HepG2 (cell line): ENCODE data around the gene CKM. TPM values are rescaled to one million over a fixed set of nuclear protein-coding genes. Genes with fewer than 3 reads are reported as not detected.

Experiments used
- ATAC-seq: fragments of 200-7000 bp; cut with Tn5 transposase; 3 replicates; pipeline ENCODE4 v1.9.1; 2020; ENCODE audit warnings: mild to moderate bottlenecking, moderate library complexity
- BruUV-seq: library from RNA; stranded (reverse); fragments of 400-500 nt; replicated peaks from 2 replicates; lab custom pipeline; 2021; lab: Mats Ljungman, UMichigan
- CTCF ChIA-PET: fragments of 300-600 bp; formaldehyde crosslinking; extraction: SDS; loops from one replicate; lab custom pipeline; 2021; ENCODE audit warnings: low total read pairs, inconsistent platforms, low intra/inter-chr PET ratio; lab: Yijun Ruan, JAX
- POLR2A ChIA-PET: fragments of 350-600 bp; sonication (Branson Sonifier 250); formaldehyde crosslinking; loops from one replicate; lab custom pipeline; 2020; ENCODE audit warnings: antibody characterized with exemption, inconsistent platforms; lab: Yijun Ruan, JAX
- DNase-seq: peaks from one replicate; pipeline ENCODE4 v3.0.0-alpha.2; 2015; ENCODE audit warnings: low spot score
- FAIRE-seq: peaks from 3 replicates; lab custom pipeline; 2011; peaks lifted over from hg19 to GRCh38; lab: Jason Lieb, UNC
- H2AFZ ChIP-seq: one replicate; pipeline ENCODE4 v1.6.1; 2011; ENCODE audit warnings: low read length, inconsistent platforms
- H3K27ac ChIP-seq: fragments of 300-600 bp; 3 replicates; pipeline ENCODE4 v1.8.0; 2011; ENCODE audit warnings: mixed run types, mild to moderate bottlenecking, mixed read lengths, low read length, inconsistent platforms; ENCODE audit not compliant: insufficient read depth; ENCODE audit errors: extremely low read length
- H3K27me3 ChIP-seq, 2 experiments: fragments of 200-600 bp in 1 of 2; 2 replicates in 1 of 2; 3 replicates in 1 of 2; pipeline versions ENCODE4 v1.6.0 to v1.8.0; 2011; ENCODE audit warnings: low read length in 2 of 2, mild to moderate bottlenecking in 2 of 2, moderate library complexity in 2 of 2, inconsistent platforms in 1 of 2; ENCODE audit not compliant: insufficient read depth in 2 of 2, control insufficient read depth in 1 of 2
- H3K36me3 ChIP-seq, 2 experiments: fragments of 200-600 bp in 1 of 2; replicated peaks in 1 of 2; 2 replicates in 1 of 2; 3 replicates in 1 of 2; pipeline versions ENCODE4 v1.5.1 to v1.8.0; 2011; ENCODE audit warnings: low read length in 2 of 2, inconsistent platforms in 1 of 2; ENCODE audit not compliant: insufficient read depth in 2 of 2, control insufficient read depth in 1 of 2
- H3K4me1 ChIP-seq: 2 replicates; pipeline ENCODE4 v1.5.1; 2012; ENCODE audit warnings: low read length, inconsistent platforms; ENCODE audit not compliant: insufficient read depth
- H3K4me2 ChIP-seq: 2 replicates; pipeline ENCODE4 v1.6.0; 2011; ENCODE audit warnings: low read depth, low read length, inconsistent platforms
- H3K4me3 ChIP-seq, 3 experiments: fragments of 200-600 bp in 1 of 3; sonication (generic), shearing (Covaris generic) in 1 of 3; replicated peaks in 1 of 3; 2 replicates each; pipeline ENCODE4 v1.5.1; 2011 to 2016; ENCODE audit warnings: low read length in 3 of 3, inconsistent platforms in 2 of 3, low read depth in 2 of 3, mild to moderate bottlenecking in 2 of 3, control low read depth in 1 of 3, mixed read lengths in 1 of 3; ENCODE audit not compliant: insufficient read depth in 1 of 3
- H3K79me2 ChIP-seq: one replicate; pipeline ENCODE4 v1.6.1; 2011; ENCODE audit warnings: low read length, inconsistent platforms; ENCODE audit not compliant: insufficient read depth
- H3K9ac ChIP-seq: 2 replicates; pipeline ENCODE4 v1.6.0; 2011; ENCODE audit warnings: mild to moderate bottlenecking, low read depth, low read length, inconsistent platforms; ENCODE audit not compliant: insufficient read depth
- H3K9me3 ChIP-seq: 2 replicates; pipeline ENCODE4 v1.5.1; 2012; ENCODE audit warnings: mild to moderate bottlenecking, low read length
- H4K20me1 ChIP-seq: 2 replicates; pipeline ENCODE4 v1.6.0; 2011; ENCODE audit warnings: inconsistent platforms, mild to moderate bottlenecking, low read length, moderate library complexity; ENCODE audit not compliant: insufficient read depth
- FOSL2 ChIP-seq: sonication (generic); formaldehyde crosslinking; IDR thresholded peaks from 2 replicates; pipeline ENCODE4 v1.4.0; 2020; ENCODE audit warnings: missing genetic modification reagents
- KDM1A ChIP-seq: IDR thresholded peaks from 2 replicates; pipeline ENCODE4 v1.6.1; 2016; ENCODE audit warnings: missing compliant biosample characterization
- PAF1 ChIP-seq: IDR thresholded peaks from 2 replicates; pipeline ENCODE4 v1.6.1; 2016; ENCODE audit warnings: missing genetic modification reagents, missing compliant biosample characterization
- PHF5A ChIP-seq: IDR thresholded peaks from one replicate; pipeline ENCODE4 v1.6.1; 2018; ENCODE audit warnings: low read depth, missing genetic modification reagents; ENCODE audit not compliant: unreplicated experiment
- SIN3A ChIP-seq: IDR thresholded peaks from 2 replicates; pipeline ENCODE4 v1.6.1; 2011; ENCODE audit warnings: low read depth, mild to moderate bottlenecking, control low read depth, low read length, borderline replicate concordance
- ZMYM3 ChIP-seq: sonication (generic); formaldehyde crosslinking; IDR thresholded peaks from 2 replicates; pipeline ENCODE4 v1.5.1; 2020; ENCODE audit warnings: mild to moderate bottlenecking, missing genetic modification reagents
- ZNF121 ChIP-seq: sonication (generic); formaldehyde crosslinking; IDR thresholded peaks from 2 replicates; pipeline ENCODE4 v1.5.0; 2020; ENCODE audit warnings: mild to moderate bottlenecking, missing genetic modification reagents
- ZNF414 ChIP-seq: sonication (generic); formaldehyde crosslinking; IDR thresholded peaks from 2 replicates; pipeline ENCODE4 v1.5.0; 2020; ENCODE audit warnings: missing genetic modification reagents
- ZNF768 ChIP-seq: sonication (generic); formaldehyde crosslinking; IDR thresholded peaks from 2 replicates; pipeline ENCODE4 v1.4.0; 2020; ENCODE audit warnings: missing genetic modification reagents
- ZNF770 ChIP-seq: sonication (generic); formaldehyde crosslinking; IDR thresholded peaks from 2 replicates; pipeline ENCODE4 v1.5.0; 2020; ENCODE audit warnings: mild to moderate bottlenecking, missing genetic modification reagents
- WGBS: methylation state at CpG from one replicate; pipeline ENCODE4 v1.1.6; 2017; ENCODE audit warnings: low lambda C conversion rate; 5-methylcytosine and 5-hydroxymethylcytosine counted together
- in situ Hi-C: cut with HindIII; loops from 2 replicates; pipeline ENCODE4 v1.10.0; 2017; ENCODE audit warnings: low pct_unique_long_range_greater_than_20kb; ENCODE audit not compliant: extremely low pct_ligation_motif_present
- intact Hi-C: fragments of 100-400 bp; cut with micrococcal nuclease; formaldehyde crosslinking; loops from one replicate; pipeline ENCODE4 v1.10.0; 2022; ENCODE audit not compliant: unreplicated experiment
- polyA plus RNA-seq, 8 experiments: library from polyadenylated mRNA; depleted of rRNA in 3 of 8; stranded (reverse) in 7 of 8; unstranded in 1 of 8; fragments of >200 nt; fragmentation: Illumina TruSeq in 4 of 8; extraction: Trizol in 4 of 8; gene quantifications; 2 replicates each; pipeline versions ENCODE4 v1.2.1 to v1.2.3, GENCODE V29; 2011 to 2016; ENCODE audit warnings: low read depth in 4 of 8, missing spikeins in 1 of 8, mixed read lengths in 1 of 8; ENCODE audit not compliant: insufficient read depth in 1 of 8
- total RNA-seq, 5 experiments: library from RNA; depleted of rRNA; stranded (reverse); fragments of >200 nt; fragmentation: Illumina TruSeq; extraction: Trizol; gene quantifications; 2 replicates each; pipeline ENCODE4 v1.2.3, GENCODE V29; 2016; ENCODE audit warnings: low read depth in 1 of 5

The CKM gene
- total and polyA plus RNA-seq, 2 of the 13 experiments (the other 11 are each of a cell fraction or from before 2014, with no cell fraction given) = 0.54 to 0.80 TPM

GRCh38 chr19:45320997-45321775, 1.5 kb downstream of the CKM start:
- in situ Hi-C loops (no loop called here), intact Hi-C loops (no loop called here)
- H3K9ac ChIP-seq = no peak overlapping the region
- no peak overlapping the region for H3K4me3 ChIP-seq
- TF ChIP-seq FOSL2 (CRISPR knock-in tag) (0 out of 2 replicates have a peak, but pooled peaks have one; percentile 13), ZNF121 (peak; percentile 94), ZNF770 (CRISPR knock-in tag) (peak; percentile 29; the same call in 1 of the 2 replicates), ZNF414 (CRISPR knock-in tag) (no peak), SIN3A (no peak), ZMYM3 (CRISPR knock-in tag) (peak; percentile 77), PAF1 (CRISPR knock-in tag) (no peak), ZNF768 (peak; percentile 100), PHF5A (CRISPR knock-in tag) (no peak), KDM1A (CRISPR knock-in tag) (0 out of 2 replicates have a peak, but pooled peaks have one; percentile 42)
- 32% methylated on average over 10 of the region's 12 CpGs for WGBS
- H3K9me3 ChIP-seq = no peaks in the 10 kb centered on the region
- H3K4me1 ChIP-seq = peaks cover 32% of the 10 kb centered on the region
- no peaks in the 10 kb centered on the region for H3K79me2 ChIP-seq
- DNase-seq = no peak
- H3K36me3 ChIP-seq = no peaks in the 10 kb centered on the region
- FAIRE-seq = no peak
- H2AFZ ChIP-seq = no peak overlapping the region
- BruUV-seq = no TSS peak
- peaks cover 5 to 47% of the 10 kb centered on the region in 2 experiments; a peak in 4 of 5 replicates for H3K27me3 ChIP-seq
- ChIA-PET POLR2A (no interaction called here), CTCF (no interaction called here)
- H4K20me1 ChIP-seq = no peaks in the 10 kb centered on the region
- no peak overlapping the region for H3K27ac ChIP-seq
- ATAC-seq = no peak
- no peak overlapping the region for H3K4me2 ChIP-seq
